Panc1 (cell line): Measurements from ENCODE around the gene NUTM2F. TPM values are rescaled to one million over a fixed set of nuclear protein-coding genes. Genes with fewer than 3 reads are reported as not detected.
"Not testable (repeated sequence)": the region's sequence is repeated elsewhere in the genome, so short reads cannot be mapped to it uniquely, and the experiment has no call there.

ENCODE experiments used
- ATAC-seq: fragments of 200-7000 bp; cut with Tn5 transposase; 2 replicates; pipeline ENCODE4 v1.9.1; 2020; ENCODE audit warnings: mild to moderate bottlenecking, moderate library complexity
- BruUV-seq: library from RNA; stranded (reverse); fragments of 400-500 nt; replicated peaks from 2 replicates; lab custom pipeline; 2021; lab: Mats Ljungman, UMichigan
- CTCF ChIA-PET: fragments of 300-600 bp; sonication (Branson Sonifier 250); formaldehyde crosslinking; loops from one replicate; lab custom pipeline; 2022; ENCODE audit warnings: antibody characterized with exemption; lab: Charles Lee
- POLR2A ChIA-PET: fragments of 300-600 bp; sonication (Branson Sonifier 250); formaldehyde crosslinking; loops from one replicate; lab custom pipeline; 2022; ENCODE audit warnings: antibody characterized with exemption; lab: Charles Lee
- DNase-seq: peaks from one replicate; pipeline ENCODE4 v3.0.0-alpha.2; 2010; ENCODE audit warnings: low read depth, low spot score
- H3K27ac ChIP-seq: 2 replicates; pipeline ENCODE4 v1.5.1; 2011; ENCODE audit warnings: mild to moderate bottlenecking, low read length, inconsistent platforms
- H3K27me3 ChIP-seq: fragments of 200-500 bp; sonication (Bioruptor generic); 2 replicates; pipeline ENCODE4 v1.6.0; 2014; ENCODE audit warnings: low read length, inconsistent platforms; ENCODE audit not compliant: control insufficient read depth, insufficient read depth
- H3K36me3 ChIP-seq: fragments of 200-500 bp; sonication (Bioruptor generic); 2 replicates; pipeline ENCODE4 v1.5.1; 2014; ENCODE audit warnings: inconsistent platforms, mild to moderate bottlenecking, low read length, moderate library complexity; ENCODE audit not compliant: control insufficient read depth, insufficient read depth
- H3K4me1 ChIP-seq: 2 replicates; pipeline ENCODE4 v1.5.1; 2011; ENCODE audit warnings: inconsistent platforms, mild to moderate bottlenecking, low read length, moderate library complexity; ENCODE audit not compliant: control insufficient read depth, insufficient read depth
- H3K4me3 ChIP-seq, 2 experiments: 2 replicates each; pipeline ENCODE4 v1.5.1; 2011 to 2012; ENCODE audit warnings: low read depth in 2 of 2, low read length in 2 of 2, mild to moderate bottlenecking in 2 of 2, inconsistent platforms in 1 of 2, moderate library complexity in 1 of 2
- H3K9me3 ChIP-seq: fragments of 200-500 bp; sonication (Bioruptor generic); 2 replicates; pipeline ENCODE4 v1.5.1; 2014; ENCODE audit warnings: low read depth, mild to moderate bottlenecking, inconsistent platforms, low read length, moderate library complexity; ENCODE audit not compliant: control insufficient read depth, insufficient read depth
- in situ Hi-C: cut with HindIII; loops from 2 replicates; pipeline ENCODE4 v1.10.0; 2016; ENCODE audit warnings: low sequenced_read_pairs, low pct_unique_long_range_greater_than_20kb
- intact Hi-C: fragments of 100-400 bp; cut with micrococcal nuclease; formaldehyde crosslinking; loops from one replicate; pipeline ENCODE4 v1.10.0; 2022; ENCODE audit not compliant: unreplicated experiment
- total RNA-seq: library from RNA; stranded (reverse); gene quantifications from one replicate; pipeline ENCODE4 v1.2.1, GENCODE V29; 2021; ENCODE audit not compliant: unreplicated experiment

NUTM2F gene
- total RNA-seq, 1 experiment from 2014 or later: not detected

DNA sequence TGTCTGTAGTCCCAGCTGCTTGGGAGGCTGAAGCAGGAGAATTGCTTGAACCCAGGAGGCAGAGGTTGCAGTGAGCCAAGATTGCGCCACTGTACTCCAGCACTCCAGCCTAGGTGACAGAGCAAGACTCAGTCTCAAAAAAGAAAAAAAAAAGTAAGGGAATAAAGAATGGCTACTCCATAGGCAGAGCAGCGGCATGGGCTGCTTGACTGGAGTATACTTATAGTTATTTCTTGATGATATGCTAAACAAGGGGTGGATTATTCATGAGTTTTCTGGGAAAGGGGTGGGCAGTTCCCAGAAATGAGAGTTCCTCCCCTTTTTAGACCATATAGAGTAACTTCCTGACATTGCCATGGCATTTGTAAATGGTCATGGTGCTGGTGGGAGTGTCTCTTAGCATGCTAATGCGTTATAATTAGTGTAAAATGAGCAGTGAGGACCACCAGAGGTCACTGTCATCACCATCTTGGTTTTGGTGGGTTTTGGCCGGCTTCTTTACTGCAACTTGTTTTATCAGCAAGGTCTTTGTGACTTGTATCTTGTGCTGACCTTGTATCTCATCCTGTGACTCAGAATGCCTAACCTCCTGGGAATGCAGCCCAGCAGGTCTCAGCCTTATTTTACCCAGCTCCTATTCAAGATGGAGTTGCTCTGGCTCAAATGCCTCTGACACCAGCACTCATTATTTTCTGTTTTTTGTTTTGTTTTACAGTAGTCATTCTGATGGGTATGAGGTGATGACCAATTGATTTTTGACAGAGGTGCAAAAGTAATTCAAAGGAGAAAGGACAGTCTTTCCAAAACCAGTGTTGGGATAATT, 23.7 kb upstream of the NUTM2F start:
- ATAC-seq, H3K27me3 ChIP-seq, DNase-seq, H3K4me1 ChIP-seq, POLR2A ChIA-PET, intact Hi-C loops, H3K36me3 ChIP-seq, in situ Hi-C loops, H3K9me3 ChIP-seq, H3K4me3 ChIP-seq, CTCF ChIA-PET, H3K27ac ChIP-seq, BruUV-seq: not testable (repeated sequence)

GRCh38 chr9:94348754-94349153, 20.3 kb upstream of the NUTM2F start:
- H3K9me3 ChIP-seq, ATAC-seq, POLR2A ChIA-PET, H3K36me3 ChIP-seq, intact Hi-C loops, DNase-seq, H3K27ac ChIP-seq, H3K4me1 ChIP-seq, in situ Hi-C loops, CTCF ChIA-PET, H3K27me3 ChIP-seq, H3K4me3 ChIP-seq, BruUV-seq: not testable (repeated sequence)

- intact Hi-C loops, CTCF ChIA-PET, ATAC-seq, H3K9me3 ChIP-seq, in situ Hi-C loops, H3K27me3 ChIP-seq, POLR2A ChIA-PET, DNase-seq, H3K27ac ChIP-seq, H3K4me1 ChIP-seq, H3K4me3 ChIP-seq, H3K36me3 ChIP-seq, BruUV-seq: not testable (repeated sequence)
Observed at GRCh38 chr9:94347451-94347850, 19.0 kb upstream of the NUTM2F start.

DNA sequence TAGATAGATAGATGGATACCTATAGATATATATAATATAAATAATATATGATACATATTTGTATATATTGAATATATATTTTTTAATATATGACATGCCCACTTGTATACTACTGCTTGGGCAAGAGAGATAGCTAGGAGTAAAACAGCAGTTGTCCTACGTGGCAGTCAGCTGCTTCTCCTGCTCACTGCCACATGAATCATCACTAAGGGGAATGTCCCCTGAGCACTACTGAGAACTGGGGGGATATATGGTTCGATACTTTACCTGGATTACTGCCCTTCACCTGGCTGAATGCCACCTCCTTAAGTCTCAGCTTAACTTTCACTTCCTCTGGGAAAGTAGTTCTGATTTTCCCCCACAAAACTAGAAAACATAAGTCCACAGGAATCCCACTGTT, 13.3 kb upstream of the NUTM2F start:
- DNase-seq, H3K4me1 ChIP-seq, ATAC-seq, H3K27ac ChIP-seq, H3K9me3 ChIP-seq, intact Hi-C loops, in situ Hi-C loops, H3K36me3 ChIP-seq, POLR2A ChIA-PET, CTCF ChIA-PET, H3K4me3 ChIP-seq, H3K27me3 ChIP-seq, BruUV-seq: not testable (repeated sequence)

DNA sequence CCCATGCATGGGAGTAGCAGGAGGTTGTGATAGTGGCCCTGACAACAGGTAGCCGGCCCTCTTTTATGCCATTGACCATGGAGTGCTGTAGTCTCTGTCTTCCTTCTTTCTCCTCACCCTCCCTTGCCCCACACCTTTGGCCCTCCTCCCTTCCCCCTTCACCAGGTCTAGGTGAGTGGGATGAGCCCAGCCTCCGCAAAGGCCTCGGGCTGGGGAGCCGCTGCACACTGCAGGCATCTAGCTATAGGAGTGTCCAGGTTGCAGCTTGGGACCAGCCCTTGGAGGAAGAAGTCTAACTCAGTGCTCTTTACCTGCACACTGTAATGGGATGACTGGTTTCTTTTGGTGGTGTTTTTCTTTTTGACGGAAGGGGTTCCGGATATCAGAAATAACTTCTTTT, 12.3 kb upstream of the NUTM2F start:
- H3K36me3 ChIP-seq, BruUV-seq, H3K9me3 ChIP-seq, H3K27me3 ChIP-seq, H3K27ac ChIP-seq, intact Hi-C loops, H3K4me1 ChIP-seq, ATAC-seq, POLR2A ChIA-PET, CTCF ChIA-PET, DNase-seq, in situ Hi-C loops, H3K4me3 ChIP-seq: not testable (repeated sequence)

DNA sequence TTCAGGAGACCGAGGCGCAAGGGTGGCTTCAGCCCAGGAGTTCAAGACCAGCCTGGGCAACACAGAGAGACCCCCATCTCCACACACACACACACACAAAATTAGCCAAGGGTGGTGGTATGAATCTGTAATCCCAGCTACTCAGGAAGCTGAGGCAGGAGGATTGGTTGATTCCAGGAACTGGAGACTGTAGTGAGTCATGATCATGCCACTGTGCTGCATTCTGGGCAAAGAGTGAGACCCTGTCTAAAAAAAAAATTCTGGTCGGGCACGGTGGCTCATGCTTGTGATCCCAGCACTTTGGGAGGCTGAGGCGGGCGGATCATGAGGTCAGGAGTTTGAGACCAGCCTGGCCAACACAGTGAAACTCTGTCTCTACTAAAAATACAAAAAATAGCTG, 11.2 kb upstream of the NUTM2F start:
- H3K4me3 ChIP-seq, in situ Hi-C loops, CTCF ChIA-PET, DNase-seq, intact Hi-C loops, H3K36me3 ChIP-seq, H3K27me3 ChIP-seq, H3K27ac ChIP-seq, POLR2A ChIA-PET, H3K9me3 ChIP-seq, BruUV-seq, H3K4me1 ChIP-seq, ATAC-seq: not testable (repeated sequence)

- H3K4me1 ChIP-seq, H3K9me3 ChIP-seq, POLR2A ChIA-PET, intact Hi-C loops, CTCF ChIA-PET, H3K36me3 ChIP-seq, DNase-seq, H3K4me3 ChIP-seq, H3K27me3 ChIP-seq, H3K27ac ChIP-seq, in situ Hi-C loops, ATAC-seq, BruUV-seq: not testable (repeated sequence)
Observed at GRCh38 chr9:94338723-94339122, 10.3 kb upstream of the NUTM2F start.
